HepG2 (cell line): ENCODE results near the gene METAP2. TPM values are rescaled to one million over a fixed set of nuclear protein-coding genes. Genes with fewer than 3 reads are reported as not detected.

Source experiments
- ATAC-seq: fragments of 200-7000 bp; cut with Tn5 transposase; 3 replicates; pipeline ENCODE4 v1.9.1; 2020; ENCODE audit warnings: mild to moderate bottlenecking, moderate library complexity
- BruUV-seq: library from RNA; stranded (reverse); fragments of 400-500 nt; replicated peaks from 2 replicates; lab custom pipeline; 2021; lab: Mats Ljungman, UMichigan
- CTCF ChIA-PET: fragments of 300-600 bp; formaldehyde crosslinking; extraction: SDS; loops from one replicate; lab custom pipeline; 2021; ENCODE audit warnings: low total read pairs, inconsistent platforms, low intra/inter-chr PET ratio; lab: Yijun Ruan, JAX
- POLR2A ChIA-PET: fragments of 350-600 bp; sonication (Branson Sonifier 250); formaldehyde crosslinking; loops from one replicate; lab custom pipeline; 2020; ENCODE audit warnings: antibody characterized with exemption, inconsistent platforms; lab: Yijun Ruan, JAX
- DNase-seq: peaks from one replicate; pipeline ENCODE4 v3.0.0-alpha.2; 2015; ENCODE audit warnings: low spot score
- FAIRE-seq: peaks from 3 replicates; lab custom pipeline; 2011; peaks lifted over from hg19 to GRCh38; lab: Jason Lieb, UNC
- H2AFZ ChIP-seq: one replicate; pipeline ENCODE4 v1.6.1; 2011; ENCODE audit warnings: low read length, inconsistent platforms
- H3K27ac ChIP-seq: fragments of 300-600 bp; 3 replicates; pipeline ENCODE4 v1.8.0; 2011; ENCODE audit warnings: mixed run types, mild to moderate bottlenecking, mixed read lengths, low read length, inconsistent platforms; ENCODE audit not compliant: insufficient read depth; ENCODE audit errors: extremely low read length
- H3K27me3 ChIP-seq, 2 experiments: fragments of 200-600 bp in 1 of 2; 2 replicates in 1 of 2; 3 replicates in 1 of 2; pipeline versions ENCODE4 v1.6.0 to v1.8.0; 2011; ENCODE audit warnings: low read length in 2 of 2, mild to moderate bottlenecking in 2 of 2, moderate library complexity in 2 of 2, inconsistent platforms in 1 of 2; ENCODE audit not compliant: insufficient read depth in 2 of 2, control insufficient read depth in 1 of 2
- H3K36me3 ChIP-seq, 2 experiments: fragments of 200-600 bp in 1 of 2; replicated peaks in 1 of 2; 2 replicates in 1 of 2; 3 replicates in 1 of 2; pipeline versions ENCODE4 v1.5.1 to v1.8.0; 2011; ENCODE audit warnings: low read length in 2 of 2, inconsistent platforms in 1 of 2; ENCODE audit not compliant: insufficient read depth in 2 of 2, control insufficient read depth in 1 of 2
- H3K4me1 ChIP-seq: 2 replicates; pipeline ENCODE4 v1.5.1; 2012; ENCODE audit warnings: low read length, inconsistent platforms; ENCODE audit not compliant: insufficient read depth
- H3K4me2 ChIP-seq: 2 replicates; pipeline ENCODE4 v1.6.0; 2011; ENCODE audit warnings: low read depth, low read length, inconsistent platforms
- H3K4me3 ChIP-seq, 3 experiments: fragments of 200-600 bp in 1 of 3; sonication (generic), shearing (Covaris generic) in 1 of 3; replicated peaks in 1 of 3; 2 replicates each; pipeline ENCODE4 v1.5.1; 2011 to 2016; ENCODE audit warnings: low read length in 3 of 3, inconsistent platforms in 2 of 3, low read depth in 2 of 3, mild to moderate bottlenecking in 2 of 3, control low read depth in 1 of 3, mixed read lengths in 1 of 3; ENCODE audit not compliant: insufficient read depth in 1 of 3
- H3K79me2 ChIP-seq: one replicate; pipeline ENCODE4 v1.6.1; 2011; ENCODE audit warnings: low read length, inconsistent platforms; ENCODE audit not compliant: insufficient read depth
- H3K9ac ChIP-seq: 2 replicates; pipeline ENCODE4 v1.6.0; 2011; ENCODE audit warnings: mild to moderate bottlenecking, low read depth, low read length, inconsistent platforms; ENCODE audit not compliant: insufficient read depth
- H3K9me3 ChIP-seq: 2 replicates; pipeline ENCODE4 v1.5.1; 2012; ENCODE audit warnings: mild to moderate bottlenecking, low read length
- H4K20me1 ChIP-seq: 2 replicates; pipeline ENCODE4 v1.6.0; 2011; ENCODE audit warnings: inconsistent platforms, mild to moderate bottlenecking, low read length, moderate library complexity; ENCODE audit not compliant: insufficient read depth
- JUND ChIP-seq: sonication (generic); formaldehyde crosslinking; IDR thresholded peaks from 2 replicates; pipeline ENCODE4 v1.8.0; 2022; ENCODE audit warnings: mild to moderate bottlenecking, missing genetic modification reagents
- LBX2 ChIP-seq: sonication (generic); formaldehyde crosslinking; IDR thresholded peaks from 2 replicates; pipeline ENCODE4 v1.5.0; 2020; ENCODE audit warnings: missing genetic modification reagents, mild to moderate bottlenecking, borderline replicate concordance
- PLSCR1 ChIP-seq: sonication (generic); formaldehyde crosslinking; IDR thresholded peaks from 2 replicates; pipeline ENCODE4 v1.5.0; 2020; ENCODE audit warnings: missing genetic modification reagents, mild to moderate bottlenecking, borderline replicate concordance
- TAF1 ChIP-seq: sonication (generic); formaldehyde crosslinking; IDR thresholded peaks from 2 replicates; pipeline ENCODE4 v1.4.0; 2020; ENCODE audit warnings: missing genetic modification reagents
- ZNF253 ChIP-seq: sonication (generic); formaldehyde crosslinking; IDR thresholded peaks from 2 replicates; pipeline ENCODE4 v1.8.0; 2022; ENCODE audit warnings: mild to moderate bottlenecking, missing genetic modification reagents, borderline replicate concordance
- ZNF335 ChIP-seq: sonication (generic); formaldehyde crosslinking; IDR thresholded peaks from 2 replicates; pipeline ENCODE4 v1.4.0; 2020; ENCODE audit warnings: missing genetic modification reagents
- ZNF703 ChIP-seq: sonication (generic); formaldehyde crosslinking; IDR thresholded peaks from 2 replicates; pipeline ENCODE4 v1.5.1; 2020; ENCODE audit warnings: missing genetic modification reagents, mild to moderate bottlenecking, moderate library complexity, borderline replicate concordance
- WGBS: methylation state at CpG from one replicate; pipeline ENCODE4 v1.1.6; 2017; ENCODE audit warnings: low lambda C conversion rate; 5-methylcytosine and 5-hydroxymethylcytosine counted together
- in situ Hi-C: cut with HindIII; loops from 2 replicates; pipeline ENCODE4 v1.10.0; 2017; ENCODE audit warnings: low pct_unique_long_range_greater_than_20kb; ENCODE audit not compliant: extremely low pct_ligation_motif_present
- intact Hi-C: fragments of 100-400 bp; cut with micrococcal nuclease; formaldehyde crosslinking; loops from one replicate; pipeline ENCODE4 v1.10.0; 2022; ENCODE audit not compliant: unreplicated experiment
- polyA plus RNA-seq, 8 experiments: library from polyadenylated mRNA; depleted of rRNA in 3 of 8; stranded (reverse) in 7 of 8; unstranded in 1 of 8; fragments of >200 nt; fragmentation: Illumina TruSeq in 4 of 8; extraction: Trizol in 4 of 8; gene quantifications; 2 replicates each; pipeline versions ENCODE4 v1.2.1 to v1.2.3, GENCODE V29; 2011 to 2016; ENCODE audit warnings: low read depth in 4 of 8, missing spikeins in 1 of 8, mixed read lengths in 1 of 8; ENCODE audit not compliant: insufficient read depth in 1 of 8
- total RNA-seq, 5 experiments: library from RNA; depleted of rRNA; stranded (reverse); fragments of >200 nt; fragmentation: Illumina TruSeq; extraction: Trizol; gene quantifications; 2 replicates each; pipeline ENCODE4 v1.2.3, GENCODE V29; 2016; ENCODE audit warnings: low read depth in 1 of 5
- TF ChIP-seq, protein P1 (sequence below), 2 experiments: sonication (generic) in 1 of 2; formaldehyde crosslinking in 1 of 2; IDR thresholded peaks; 2 replicates each; pipeline versions ENCODE4 v1.4.0 to v1.6.1; 2018 to 2020; ENCODE audit warnings: missing genetic modification reagents in 2 of 2, borderline replicate concordance in 1 of 2, low read depth in 1 of 2, mild to moderate bottlenecking in 1 of 2, missing biosample characterization in 1 of 2
- TF ChIP-seq, protein P2 (sequence below): sonication (generic); formaldehyde crosslinking; IDR thresholded peaks from 2 replicates; pipeline ENCODE4 v1.4.0; 2020; ENCODE audit warnings: missing genetic modification reagents

METAP2 gene
- total and polyA plus RNA-seq, 2 of the 13 experiments (the other 11 are each of a cell fraction or from before 2014, with no cell fraction given): 67.8 to 131 TPM

DNA sequence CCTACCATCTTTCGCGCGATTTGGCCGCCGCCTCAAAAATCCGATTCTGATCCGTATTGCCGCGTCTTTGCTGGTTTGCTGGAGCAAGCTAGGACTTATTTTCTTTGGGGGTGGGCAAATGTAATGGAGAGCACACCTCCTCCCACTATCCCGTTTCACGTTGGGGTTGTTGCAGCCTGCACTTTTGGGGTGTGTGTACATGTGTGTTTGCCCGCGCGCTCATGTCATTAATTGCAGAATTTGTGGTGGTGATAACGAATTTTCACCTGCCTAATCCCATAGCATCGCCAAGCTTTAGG is 657 bp downstream of the METAP2 start:
- CTCF ChIA-PET: no interaction called here
- in situ Hi-C loops: no loop called here
- Histone ChIP-seq H3K36me3 (peaks cover 6 to 32% of the 10 kb centered on the region in 2 experiments; a peak in 4 of 5 replicates), H3K4me1 (peaks cover 42% of the 10 kb centered on the region), H2AFZ (no peak overlapping the region), H3K79me2 (peaks cover 54% of the 10 kb centered on the region), H4K20me1 (peaks cover 6% of the 10 kb centered on the region; the same call in 1 of the 2 replicates), H3K9ac (peak overlapping the region; percentile 96), H3K27ac (peak overlapping the region; percentile 86), H3K4me2 (peak overlapping the region; percentile 96), H3K9me3 (no peaks in the 10 kb centered on the region), H3K27me3 (no peaks in the 10 kb centered on the region; a peak in 1 of 5 replicates), H3K4me3 (peak overlapping the region; percentile 95 to 98 (median 95))
- no TSS peak for BruUV-seq
- WGBS: 2% methylated on average over 6 of the region's 16 CpGs
- DNase-seq (no peak), FAIRE-seq (no peak), ATAC-seq (no peak)
- no peak for TF ChIP-seq PLSCR1 (CRISPR knock-in tag)
- 0 out of 2 replicates have a peak, but pooled peaks have one; percentile 15 for TF ChIP-seq ZNF703
- intact Hi-C loops: loop anchor here (1.0 to 5.0 kb wide), 2 partner anchors 137 to 256 kb away; no protein-coding TSS in a partner anchor
- POLR2A ChIA-PET: interaction anchor here (1.4 to 3.0 kb wide), 6 partner anchors 10 to 471 kb away, joined by 6 to 29 read pairs (median 10); partner anchors contain the start of genes FGD6, NDUFA12, NR2C1 and VEZT

DNA sequence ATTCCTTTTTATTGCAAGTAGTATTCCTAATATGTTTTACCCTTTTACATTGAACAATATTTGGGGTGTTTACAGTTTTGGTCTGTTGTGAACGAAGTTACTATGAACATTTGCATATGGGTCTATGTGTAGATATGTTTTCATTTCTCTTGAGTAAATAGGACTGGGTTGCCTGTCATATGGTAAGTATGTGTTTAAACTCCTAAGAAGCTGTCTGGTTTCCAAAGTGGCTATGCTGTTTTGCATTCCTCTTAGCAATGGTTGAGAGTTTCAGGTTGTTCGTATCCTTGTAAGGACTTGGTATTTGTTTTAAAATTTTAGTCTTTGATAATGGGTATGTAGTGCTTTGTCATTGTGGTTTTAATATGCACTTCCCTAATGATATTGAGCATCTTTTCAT is 6.3 kb downstream of the METAP2 start:
- no peak overlapping the region for H3K4me2 ChIP-seq
- DNase-seq (no peak), FAIRE-seq (no peak), ATAC-seq (no peak)
- H3K36me3 ChIP-seq: peaks cover 7 to 65% of the 10 kb centered on the region in 2 experiments
- peaks cover 7% of the 10 kb centered on the region; the same call in 1 of the 2 replicates for H4K20me1 ChIP-seq
- WGBS: 95% methylated on average over 2 of the region's 2 CpGs
- no peak overlapping the region for H3K4me3 ChIP-seq
- intact Hi-C loops (no loop called here), in situ Hi-C loops (no loop called here)
- no peak overlapping the region for H3K27ac ChIP-seq
- H3K9me3 ChIP-seq: no peaks in the 10 kb centered on the region
- no peak for TF ChIP-seq ZNF253 (CRISPR knock-in tag)
- TF ChIP-seq LBX2 (CRISPR knock-in tag): no peak
- no peak for TF ChIP-seq JUND (CRISPR knock-in tag)
- TF ChIP-seq, protein P1, sequence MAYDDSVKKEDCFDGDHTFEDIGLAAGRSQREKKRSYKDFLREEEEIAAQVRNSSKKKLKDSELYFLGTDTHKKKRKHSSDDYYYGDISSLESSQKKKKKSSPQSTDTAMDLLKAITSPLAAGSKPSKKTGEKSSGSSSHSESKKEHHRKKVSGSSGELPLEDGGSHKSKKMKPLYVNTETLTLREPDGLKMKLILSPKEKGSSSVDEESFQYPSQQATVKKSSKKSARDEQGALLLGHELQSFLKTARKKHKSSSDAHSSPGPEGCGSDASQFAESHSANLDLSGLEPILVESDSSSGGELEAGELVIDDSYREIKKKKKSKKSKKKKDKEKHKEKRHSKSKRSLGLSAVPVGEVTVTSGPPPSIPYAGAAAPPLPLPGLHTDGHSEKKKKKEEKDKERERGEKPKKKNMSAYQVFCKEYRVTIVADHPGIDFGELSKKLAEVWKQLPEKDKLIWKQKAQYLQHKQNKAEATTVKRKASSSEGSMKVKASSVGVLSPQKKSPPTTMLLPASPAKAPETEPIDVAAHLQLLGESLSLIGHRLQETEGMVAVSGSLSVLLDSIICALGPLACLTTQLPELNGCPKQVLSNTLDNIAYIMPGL (CRISPR knock-in tag; IDR thresholded peaks at IDR 0.05; ENCODE audit: borderline replicate concordance in 1 of 2, low read depth in 1 of 2): no peak
- no peak for TF ChIP-seq ZNF335
- TF ChIP-seq, protein P2, sequence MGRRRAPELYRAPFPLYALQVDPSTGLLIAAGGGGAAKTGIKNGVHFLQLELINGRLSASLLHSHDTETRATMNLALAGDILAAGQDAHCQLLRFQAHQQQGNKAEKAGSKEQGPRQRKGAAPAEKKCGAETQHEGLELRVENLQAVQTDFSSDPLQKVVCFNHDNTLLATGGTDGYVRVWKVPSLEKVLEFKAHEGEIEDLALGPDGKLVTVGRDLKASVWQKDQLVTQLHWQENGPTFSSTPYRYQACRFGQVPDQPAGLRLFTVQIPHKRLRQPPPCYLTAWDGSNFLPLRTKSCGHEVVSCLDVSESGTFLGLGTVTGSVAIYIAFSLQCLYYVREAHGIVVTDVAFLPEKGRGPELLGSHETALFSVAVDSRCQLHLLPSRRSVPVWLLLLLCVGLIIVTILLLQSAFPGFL (CRISPR knock-in tag): no peak
- no peak for TF ChIP-seq TAF1 (CRISPR knock-in tag)
- BruUV-seq: no TSS peak
- ChIA-PET CTCF (no interaction called here), POLR2A (no interaction called here)
- H2AFZ ChIP-seq: no peak overlapping the region
- H3K9ac ChIP-seq: no peak overlapping the region
- H3K4me1 ChIP-seq: peaks cover 49% of the 10 kb centered on the region
- H3K79me2 ChIP-seq: peaks cover 78% of the 10 kb centered on the region
- H3K27me3 ChIP-seq: no peaks in the 10 kb centered on the region
